NCI-H2171 treated with DMSO at 0.1 percent for 48 hours (cell line): ENCODE results near the gene EMILIN1.
"Not testable (repeated sequence)": the region's sequence is repeated elsewhere in the genome, so short reads cannot be mapped to it uniquely, and the experiment has no call there.

Experiments used
- DNase-seq: peaks from one replicate; lab custom pipeline; 2025; lab: John Stamatoyannopoulos, UW

Gene EMILIN1

GRCh38 chr2:27094353-27094984 lies 16.1 kb downstream of the EMILIN1 start:
- no peak for DNase-seq

- no peak for DNase-seq
Observed at GRCh38 chr2:27095427-27095744, 17.0 kb downstream of the EMILIN1 start.

GRCh38 chr2:27095745-27096651 lies 17.6 kb downstream of the EMILIN1 start:
- peak; percentile 97 for DNase-seq

GRCh38 chr2:27096748-27097297 lies 18.4 kb downstream of the EMILIN1 start:
- DNase-seq = no peak

- no peak for DNase-seq
Observed at GRCh38 chr2:27097341-27097740, 18.9 kb downstream of the EMILIN1 start.

GRCh38 chr2:27099334-27099955 lies 21.0 kb downstream of the EMILIN1 start:
- no peak for DNase-seq

GRCh38 chr2:27100036-27100435 lies 21.6 kb downstream of the EMILIN1 start:
- DNase-seq = no peak

GRCh38 chr2:27102329-27102728 lies 23.9 kb downstream of the EMILIN1 start:
- no peak for DNase-seq

- DNase-seq = no peak
Observed at GRCh38 chr2:27105981-27106380, 27.6 kb downstream of the EMILIN1 start.

GRCh38 chr2:27108221-27108620 lies 29.8 kb downstream of the EMILIN1 start:
- no peak for DNase-seq

GRCh38 chr2:27109083-27109482 lies 30.7 kb downstream of the EMILIN1 start:
- no peak for DNase-seq

GRCh38 chr2:27110603-27111352 lies 32.4 kb downstream of the EMILIN1 start:
- DNase-seq = not testable (repeated sequence)

GRCh38 chr2:27111392-27112078 lies 33.1 kb downstream of the EMILIN1 start:
- DNase-seq = not testable (repeated sequence)

GRCh38 chr2:27115519-27115918 lies 37.1 kb downstream of the EMILIN1 start:
- no peak for DNase-seq

- DNase-seq = peak; percentile 33
Observed at GRCh38 chr2:27117995-27118524, 39.6 kb downstream of the EMILIN1 start.

- DNase-seq = peak; percentile 47
Observed at GRCh38 chr2:27118525-27119329, 40.3 kb downstream of the EMILIN1 start, which contains the start of gene CGREF1. CGREF1 (minus strand) TSS chr2:27119128; CDS start chr2:27104366, 14,762 bp downstream.

GRCh38 chr2:27119330-27119670 lies 40.9 kb downstream of the EMILIN1 start:
- not testable (repeated sequence) for DNase-seq

GRCh38 chr2:27121906-27122305 lies 43.5 kb downstream of the EMILIN1 start:
- no peak for DNase-seq

GRCh38 chr2:27122791-27123190 lies 44.4 kb downstream of the EMILIN1 start:
- no peak for DNase-seq
